Vagina (tissue), 2 donors: ENCODE results near the gene TUBA3D.
"Not testable (repeated sequence)": the region's sequence is repeated elsewhere in the genome, so short reads cannot be mapped to it uniquely, and the experiment has no call there.

Experiments
- CTCF ChIP-seq, 3 experiments: fragments of 450-650 bp in 2 of 3; fragments of 200-600 bp in 1 of 3; sonication (generic) in 1 of 3; IDR thresholded peaks; one replicate each; pipeline ENCODE4 v1.5.1; 2017 to 2019; ENCODE audit warnings: antibody characterized with exemption in 3 of 3, mild to moderate bottlenecking in 2 of 3, moderate library complexity in 2 of 3
- POLR2A ChIP-seq, 2 donors: fragments of 450-650 bp; IDR thresholded peaks; one replicate each; pipeline ENCODE4 v1.6.1; 2017; ENCODE audit warnings: antibody characterized with exemption in 2 of 2, mild to moderate bottlenecking in 2 of 2, moderate library complexity in 2 of 2

GRCh38 chr2:131492015-131492417 lies 16.1 kb downstream of the TUBA3D start, which contains the start of gene MZT2A:
- TF ChIP-seq POLR2A, CTCF (IDR thresholded peaks at IDR 0.05): not testable (repeated sequence)
